Ovary (tissue), 9 donors: ENCODE data around the gene OXSM. TPM values are rescaled to one million over a fixed set of nuclear protein-coding genes. Genes with fewer than 3 reads are reported as not detected.

Experiments used
- DNase-seq, 5 donors: peaks; one replicate each; pipeline ENCODE4 v3.0.0-alpha.2; 2019 to 2020
- H3K27ac ChIP-seq, 2 donors: fragments of 200-600 bp; one replicate each; pipeline versions ENCODE4 v1.5.1 to v1.8.0; 2019 to 2022
- H3K27me3 ChIP-seq: fragments of 200-600 bp; one replicate; pipeline ENCODE4 v1.8.0; 2022
- H3K36me3 ChIP-seq: fragments of 200-600 bp; sonication (generic); one replicate; pipeline ENCODE4 v1.5.1; 2019
- H3K4me1 ChIP-seq: one replicate; pipeline ENCODE4 v1.8.1; 2013; ENCODE audit warnings: mild to moderate bottlenecking, moderate library complexity; ENCODE audit not compliant: insufficient read depth
- H3K4me3 ChIP-seq: fragments of 200-600 bp; sonication (generic); one replicate; pipeline ENCODE4 v1.5.1; 2017
- H3K9me3 ChIP-seq, 2 donors: fragments of 200-600 bp in 1 of 2; sonication (generic) in 1 of 2; one replicate each; pipeline versions ENCODE4 v1.5.1 to v1.8.1; 2013 to 2019; ENCODE audit warnings: mild to moderate bottlenecking in 1 of 2, moderate library complexity in 1 of 2
- EP300 ChIP-seq: sonication (generic); formaldehyde crosslinking; IDR thresholded peaks from one replicate; pipeline ENCODE4 v1.6.1; 2017; ENCODE audit warnings: antibody characterized with exemption
- POLR2A ChIP-seq: fragments of 450-650 bp; IDR thresholded peaks from one replicate; pipeline ENCODE4 v1.6.1; 2017; ENCODE audit warnings: antibody characterized with exemption, mild to moderate bottlenecking, moderate library complexity
- WGBS, 3 donors: extraction: QIAGEN DNeasy Blood & Tissue Kit in 1 of 3; methylation state at CpG; one replicate each; pipeline versions ENCODE4 v1.1.5 to v1.1.7; 2013 to 2017; 5-methylcytosine and 5-hydroxymethylcytosine counted together
- intact Hi-C, 4 donors: fragments of 100-400 bp; cut with DNase I; formaldehyde crosslinking; loops; one replicate each; pipeline versions ENCODE4 v1.11.0 to v1.15.1; 2022 to 2023
- polyA plus RNA-seq, 2 donors: library from polyadenylated mRNA; stranded (reverse); fragments of 200-250 nt in 1 of 2; fragments of 350-450 nt in 1 of 2; fragmentation: Illumina TruSeq in 1 of 2; extraction: RNeasy Lipid Tissue Mini Kit (QIAGEN cat#74804) in 1 of 2; gene quantifications; one replicate each; pipeline ENCODE4 v1.2.3, GENCODE V29; 2013 to 2014
- total RNA-seq, 7 donors: library from RNA; depleted of rRNA in 2 of 7; stranded (reverse); fragments of >200 nt in 2 of 7; fragmentation: NEBNext Ultra II Directional in 3 of 7; extraction: Animal tissue kit (Norgen Biotek cat#: 25700) in 3 of 7; gene quantifications; one replicate each; pipeline versions ENCODE4 v1.1.0 to v1.2.4, GENCODE V29; 2016 to 2023
- TF ChIP-seq, protein P1 (sequence below), 3 donors: fragments of 450-650 bp in 2 of 3; fragments of 200-600 bp in 1 of 3; IDR thresholded peaks; one replicate each; pipeline versions ENCODE4 v1.5.1 to v1.8.0; 2016 to 2022; ENCODE audit warnings: antibody characterized with exemption in 3 of 3, mild to moderate bottlenecking in 1 of 3
- donor health status: DM: no; HTN: no; CAD: no; lungs with moderate emphysema.
- donor health status: DM: no; HTN: no; CAD: no.
- donor health status: Bipolar disorder and iron deficiency.
- donor health status: DM: yes; HTN: yes; CAD: no.
- donor health status: DM: no; HTN: no; CAD: no.
- donor health status: DM: yes; HTN: yes; CAD: no.

OXSM gene
- total and polyA plus RNA-seq, 9 donors: 3.6 to 8.9 (median 6.6) TPM

GRCh38 chr3:25782938-25783660 is 6.8 kb upstream of the OXSM start, which contains the start of gene NGLY1:
TSS of gene NGLY1 (minus strand) at chr3:25783443. CDS start at chr3:25783390, 53 bp downstream.
- H3K36me3 ChIP-seq: no peaks in the 10 kb centered on the region
- intact Hi-C loops: loop anchor here in 2 of 4 donors (10.0 kb wide), 1 partner anchor 118 kb away; the partner anchor contains the start of gene TOP2B (in 2 of the 2)

DNA sequence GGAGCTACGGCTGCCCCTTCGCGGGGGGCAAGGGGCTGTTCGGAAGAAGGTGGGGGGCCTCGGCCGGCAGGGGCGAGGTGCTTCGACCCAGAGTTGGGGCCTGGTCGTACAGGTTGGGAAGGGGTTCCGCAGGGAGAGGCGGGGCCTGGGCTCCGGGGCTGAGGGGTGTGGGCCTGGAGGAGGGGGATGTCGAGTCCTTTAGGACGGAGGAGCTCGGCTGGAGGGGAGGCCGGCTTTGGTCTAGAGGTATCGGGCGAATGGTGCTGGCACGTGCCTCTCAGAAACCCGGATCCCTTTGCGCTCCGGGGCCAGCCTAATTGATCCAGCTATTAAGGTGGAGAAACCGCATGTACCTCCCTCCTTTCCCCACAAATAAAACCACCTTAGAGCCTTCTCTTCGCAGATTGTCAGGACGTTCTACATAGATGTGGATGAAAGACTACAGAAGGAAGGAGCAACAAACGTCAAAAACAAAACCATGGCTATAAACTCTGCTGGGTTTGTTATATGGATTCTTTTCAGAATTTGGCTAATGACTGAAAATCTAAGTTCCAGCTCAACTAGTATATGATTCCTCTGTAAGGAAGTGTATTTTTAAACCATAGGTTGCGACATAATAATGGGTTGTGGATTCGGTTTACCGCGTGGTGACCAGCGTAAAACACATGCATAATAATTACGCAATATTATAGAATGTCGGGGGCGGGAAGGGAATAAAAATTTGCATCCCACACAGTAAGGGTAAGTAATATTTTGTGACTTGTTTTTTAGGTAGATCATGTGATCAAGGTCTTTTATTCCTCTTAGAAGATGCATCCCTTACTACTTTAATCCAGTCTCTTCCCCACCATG is 6.0 kb upstream of the OXSM start:
- Histone ChIP-seq H3K4me1 (peaks cover 5% of the 10 kb centered on the region), H3K27me3 (no peaks in the 10 kb centered on the region), H3K27ac (peak overlapping the region; percentile 43 to 75), H3K4me3 (peak overlapping the region; percentile 82), H3K9me3 (no peaks in the 10 kb centered on the region), H3K36me3 (no peaks in the 10 kb centered on the region)
- DNase-seq: peak in 3 of 5 donors; percentile 52 to 73 (median 61)
- WGBS, 3 donors: 19 to 26% (median 23%) methylated on average over 25 to 34 of the region's 34 CpGs
- intact Hi-C loops: loop anchor here in 2 of 4 donors (10.0 kb wide), 1 partner anchor 119 kb away; the partner anchor contains the start of gene TOP2B (in 2 of the 2)
- TF ChIP-seq, protein P1, sequence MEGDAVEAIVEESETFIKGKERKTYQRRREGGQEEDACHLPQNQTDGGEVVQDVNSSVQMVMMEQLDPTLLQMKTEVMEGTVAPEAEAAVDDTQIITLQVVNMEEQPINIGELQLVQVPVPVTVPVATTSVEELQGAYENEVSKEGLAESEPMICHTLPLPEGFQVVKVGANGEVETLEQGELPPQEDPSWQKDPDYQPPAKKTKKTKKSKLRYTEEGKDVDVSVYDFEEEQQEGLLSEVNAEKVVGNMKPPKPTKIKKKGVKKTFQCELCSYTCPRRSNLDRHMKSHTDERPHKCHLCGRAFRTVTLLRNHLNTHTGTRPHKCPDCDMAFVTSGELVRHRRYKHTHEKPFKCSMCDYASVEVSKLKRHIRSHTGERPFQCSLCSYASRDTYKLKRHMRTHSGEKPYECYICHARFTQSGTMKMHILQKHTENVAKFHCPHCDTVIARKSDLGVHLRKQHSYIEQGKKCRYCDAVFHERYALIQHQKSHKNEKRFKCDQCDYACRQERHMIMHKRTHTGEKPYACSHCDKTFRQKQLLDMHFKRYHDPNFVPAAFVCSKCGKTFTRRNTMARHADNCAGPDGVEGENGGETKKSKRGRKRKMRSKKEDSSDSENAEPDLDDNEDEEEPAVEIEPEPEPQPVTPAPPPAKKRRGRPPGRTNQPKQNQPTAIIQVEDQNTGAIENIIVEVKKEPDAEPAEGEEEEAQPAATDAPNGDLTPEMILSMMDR (IDR thresholded peaks at IDR 0.05): no peak
- TF ChIP-seq EP300: no peak
- no peak for TF ChIP-seq POLR2A

More at GRCh38 chr3:25782938-25783660, 6.8 kb upstream of the OXSM start, which contains the start of gene NGLY1:
- Histone ChIP-seq H3K4me1 (peaks cover 5% of the 10 kb centered on the region), H3K27me3 (no peaks in the 10 kb centered on the region), H3K4me3 (peak within 1 kb of the TSS; percentile 82), H3K27ac (peak within 1 kb of the TSS; percentile 43 to 76), H3K9me3 (no peaks in the 10 kb centered on the region)
- TF ChIP-seq, protein P1 (IDR thresholded peaks at IDR 0.05): peak in 2 of 3 donors; percentile 25 to 37
- TF ChIP-seq EP300 (no peak), POLR2A (peak; percentile 63)
- WGBS, 3 donors: 0 to 1% (median 1%) methylated on average over 30 to 69 of the region's 72 CpGs
- DNase-seq: peak; percentile 79 to 89 (median 86)

DNA sequence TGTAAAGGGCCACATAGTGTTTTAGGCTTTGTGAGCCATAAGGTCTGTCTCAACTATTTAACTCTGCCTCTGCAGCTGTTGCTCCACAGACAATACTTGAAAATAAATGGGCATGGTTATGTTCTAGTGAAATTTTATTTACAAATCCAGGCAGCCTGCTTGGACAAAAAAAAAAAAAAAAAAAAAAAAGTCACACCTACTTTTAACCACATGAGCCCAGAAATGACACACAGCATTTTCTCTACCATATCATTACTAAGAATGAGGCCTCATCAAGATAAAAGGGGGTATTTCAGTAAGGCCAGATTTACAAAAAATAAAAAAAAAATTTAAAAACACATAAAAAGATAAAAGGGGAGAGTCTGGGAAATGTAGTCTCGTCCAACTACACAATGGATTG is 4.9 kb upstream of the OXSM start:
- intact Hi-C loops: loop anchor here in 2 of 4 donors (10.0 kb wide), 1 partner anchor 120 kb away; the partner anchor contains the start of gene TOP2B (in 2 of the 2)

More for the DNA sequence above, 4.9 kb upstream of the OXSM start:
- WGBS, 3 donors: 86 to 94% (median 88%) methylated on average over 1 of the region's 1 CpG
- Histone ChIP-seq H3K36me3 (no peaks in the 10 kb centered on the region), H3K27me3 (no peaks in the 10 kb centered on the region), H3K4me1 (peaks cover 5% of the 10 kb centered on the region), H3K4me3 (no peak overlapping the region), H3K9me3 (no peaks in the 10 kb centered on the region), H3K27ac (no peak overlapping the region)
- TF ChIP-seq, protein P1 (IDR thresholded peaks at IDR 0.05): no peak
- TF ChIP-seq POLR2A (no peak), EP300 (no peak)
- DNase-seq: no peak
